ENCODE data around the gene SEPTIN1.

SEPTIN1 gene

GRCh38 chr16:30361180-30361579, 21.2 kb downstream of the SEPTIN1 start:
- no peak for DNase-seq (ENCODE audit: low read depth)
- no peak overlapping the region for H3K4me3 ChIP-seq (ENCODE audit: low read depth, low read length)
- TF ChIP-seq, protein P1, sequence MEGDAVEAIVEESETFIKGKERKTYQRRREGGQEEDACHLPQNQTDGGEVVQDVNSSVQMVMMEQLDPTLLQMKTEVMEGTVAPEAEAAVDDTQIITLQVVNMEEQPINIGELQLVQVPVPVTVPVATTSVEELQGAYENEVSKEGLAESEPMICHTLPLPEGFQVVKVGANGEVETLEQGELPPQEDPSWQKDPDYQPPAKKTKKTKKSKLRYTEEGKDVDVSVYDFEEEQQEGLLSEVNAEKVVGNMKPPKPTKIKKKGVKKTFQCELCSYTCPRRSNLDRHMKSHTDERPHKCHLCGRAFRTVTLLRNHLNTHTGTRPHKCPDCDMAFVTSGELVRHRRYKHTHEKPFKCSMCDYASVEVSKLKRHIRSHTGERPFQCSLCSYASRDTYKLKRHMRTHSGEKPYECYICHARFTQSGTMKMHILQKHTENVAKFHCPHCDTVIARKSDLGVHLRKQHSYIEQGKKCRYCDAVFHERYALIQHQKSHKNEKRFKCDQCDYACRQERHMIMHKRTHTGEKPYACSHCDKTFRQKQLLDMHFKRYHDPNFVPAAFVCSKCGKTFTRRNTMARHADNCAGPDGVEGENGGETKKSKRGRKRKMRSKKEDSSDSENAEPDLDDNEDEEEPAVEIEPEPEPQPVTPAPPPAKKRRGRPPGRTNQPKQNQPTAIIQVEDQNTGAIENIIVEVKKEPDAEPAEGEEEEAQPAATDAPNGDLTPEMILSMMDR (IDR thresholded peaks at IDR 0.05; ENCODE audit: control insufficient read depth, extremely low read depth, insufficient read depth) = no peak

GRCh38 chr16:30359871-30360170, 22.5 kb downstream of the SEPTIN1 start:
- TF ChIP-seq, protein P1 (IDR thresholded peaks at IDR 0.05; ENCODE audit: control insufficient read depth, extremely low read depth, insufficient read depth) = no peak
- no peak overlapping the region for H3K4me3 ChIP-seq (ENCODE audit: low read depth, low read length)
- peak; percentile 61 for DNase-seq (ENCODE audit: low read depth)

DNA sequence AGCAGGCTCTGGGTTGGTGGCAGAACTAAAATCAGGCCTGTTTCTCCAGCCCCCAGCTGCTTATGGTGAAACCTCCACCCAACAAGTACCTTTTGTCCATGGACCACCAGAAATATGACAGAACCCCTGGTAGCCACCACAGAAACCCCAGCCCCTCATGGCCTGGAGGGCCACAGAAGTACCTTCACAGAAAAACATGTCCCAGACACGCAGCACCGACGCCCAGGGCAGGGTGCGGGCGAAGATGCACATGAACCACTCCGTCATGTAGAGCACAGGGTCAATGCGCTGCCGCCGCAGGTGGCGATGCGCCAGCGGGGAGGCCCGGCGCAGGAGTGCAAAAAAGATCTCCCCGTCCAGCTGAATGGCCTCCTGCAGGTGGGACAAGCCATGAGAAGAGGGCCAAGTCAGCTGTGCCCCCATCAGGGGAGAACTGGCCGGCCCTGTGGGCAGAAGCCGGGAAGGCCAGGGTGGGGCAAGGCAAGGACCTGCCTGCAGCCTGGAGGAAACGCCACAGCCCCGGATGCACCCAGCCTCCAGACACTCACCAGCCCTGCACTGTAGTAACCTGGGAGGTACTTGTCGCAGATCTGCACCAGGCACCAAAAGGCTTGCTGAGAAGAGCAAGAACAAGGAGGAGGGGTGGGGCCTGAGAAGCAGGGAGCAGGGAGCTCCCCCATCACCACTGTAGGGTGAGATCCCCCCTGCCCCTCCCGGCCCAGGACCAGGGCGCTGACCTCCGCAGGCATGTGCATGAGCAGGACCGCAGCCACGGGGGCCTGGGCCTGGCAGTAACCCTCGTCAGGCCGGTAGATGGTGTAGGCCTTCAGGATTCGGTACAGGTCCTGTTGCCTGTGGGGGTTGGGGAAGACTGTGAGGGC, 23.1 kb downstream of the SEPTIN1 start:
- no peak overlapping the region for H3K4me3 ChIP-seq (ENCODE audit: low read depth, low read length)
- TF ChIP-seq, protein P1 (IDR thresholded peaks at IDR 0.05; ENCODE audit: control insufficient read depth, extremely low read depth, insufficient read depth) = 0 out of 2 replicates have a peak, but pooled peaks have one; percentile 6
- no peak for DNase-seq (ENCODE audit: low read depth)

DNA sequence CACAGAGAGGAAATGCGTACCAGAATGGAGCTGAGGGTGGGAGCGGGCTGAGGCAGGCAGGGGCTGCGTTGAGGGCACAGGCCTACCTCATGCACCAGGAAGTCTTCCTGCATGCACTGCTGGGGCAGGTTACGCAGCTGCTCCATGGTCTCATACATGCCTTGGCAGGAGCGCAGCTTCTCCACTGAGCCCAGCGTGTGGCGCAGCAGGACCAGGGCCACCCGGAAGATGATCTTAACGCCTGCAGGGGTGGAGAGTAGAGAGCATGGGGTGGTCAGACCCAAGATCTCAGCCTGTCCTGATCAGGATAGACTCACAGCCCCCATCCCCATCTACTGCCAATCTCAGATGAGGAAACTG, 23.8 kb downstream of the SEPTIN1 start:
- TF ChIP-seq, protein P1 (IDR thresholded peaks at IDR 0.05; ENCODE audit: control insufficient read depth, extremely low read depth, insufficient read depth) = no peak
- DNase-seq (ENCODE audit: low read depth) = no peak
- no peak overlapping the region for H3K4me3 ChIP-seq (ENCODE audit: low read depth, low read length)

DNA sequence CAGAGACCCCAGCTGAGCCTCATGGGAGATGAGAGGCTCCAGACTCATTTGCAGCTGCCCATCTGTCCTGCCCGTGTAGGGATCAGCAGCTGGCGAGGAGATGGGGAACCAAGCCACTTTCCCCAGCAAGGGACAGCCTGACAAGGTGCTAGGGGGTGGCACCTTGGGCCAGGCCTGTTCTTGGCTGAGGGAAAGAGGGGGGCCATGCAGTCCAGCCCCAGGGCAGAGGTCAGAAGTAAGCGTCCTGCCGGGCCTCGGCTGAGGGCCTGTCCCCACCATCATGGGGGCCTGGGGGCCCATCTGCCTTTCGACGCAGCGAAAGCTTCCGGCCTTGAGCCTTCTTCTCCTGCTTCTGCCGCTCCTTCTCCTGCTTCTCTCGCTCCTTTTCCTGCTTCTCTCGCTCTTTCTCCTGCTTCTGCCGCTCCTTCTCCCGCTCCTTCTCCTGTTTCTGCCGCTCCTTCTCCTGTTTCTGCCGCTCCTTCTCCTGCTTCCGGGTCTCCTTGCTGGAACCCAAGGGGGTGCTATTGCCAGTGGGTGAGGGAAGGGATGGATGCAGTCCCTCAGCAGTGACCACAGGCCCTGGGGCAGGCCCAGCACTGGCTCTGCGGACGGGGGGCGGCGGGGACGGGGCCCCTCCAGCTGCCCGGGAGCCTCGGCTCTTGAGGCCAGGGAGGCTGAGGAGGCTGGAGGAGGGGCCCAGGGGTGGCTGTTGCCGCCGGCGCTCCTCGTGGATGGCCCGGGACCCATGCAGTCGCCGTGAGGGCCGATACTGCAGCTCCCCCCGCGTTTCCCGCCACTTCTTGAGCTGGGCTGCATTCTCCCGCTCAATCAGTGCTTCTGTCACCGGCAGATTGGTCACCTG, 24.4 kb downstream of the SEPTIN1 start:
- TF ChIP-seq, protein P1 (IDR thresholded peaks at IDR 0.05; ENCODE audit: control insufficient read depth, extremely low read depth, insufficient read depth) = no peak
- DNase-seq (ENCODE audit: low read depth) = no peak
- H3K4me3 ChIP-seq (ENCODE audit: low read depth, low read length) = no peak overlapping the region

DNA sequence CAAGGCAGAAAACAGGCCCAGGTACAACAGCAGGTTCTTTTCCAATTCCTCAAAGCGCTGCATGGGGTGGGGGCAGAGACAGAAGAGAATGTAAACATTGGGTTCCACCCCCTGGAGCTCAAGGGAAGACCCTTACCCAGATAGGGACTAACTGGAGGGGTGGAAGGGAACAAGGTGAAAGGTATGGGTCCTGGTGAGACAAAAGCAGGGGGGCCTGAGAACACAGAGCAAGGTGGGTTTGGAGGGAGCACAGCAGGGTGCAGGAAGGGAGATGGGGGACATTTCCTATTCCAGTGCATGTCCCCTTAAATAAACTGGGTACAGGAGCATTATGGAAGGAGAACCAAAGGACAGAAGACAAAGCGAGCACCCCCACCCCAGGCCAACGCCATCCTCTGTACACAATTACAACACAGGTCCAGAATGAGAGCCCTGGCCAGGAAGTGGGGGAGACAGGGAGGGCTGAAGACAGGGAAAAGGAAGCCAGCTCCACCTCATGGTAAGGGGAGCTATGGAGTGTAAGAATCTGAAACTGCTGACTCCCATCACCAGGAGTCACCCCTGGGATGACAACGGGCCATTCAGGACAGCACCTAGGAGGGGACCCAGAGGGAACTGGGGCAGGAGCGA, 25.2 kb downstream of the SEPTIN1 start:
- no peak for DNase-seq (ENCODE audit: low read depth)
- TF ChIP-seq, protein P1 (IDR thresholded peaks at IDR 0.05; ENCODE audit: control insufficient read depth, extremely low read depth, insufficient read depth) = no peak
- H3K4me3 ChIP-seq (ENCODE audit: low read depth, low read length) = no peak overlapping the region
